ENCODE measurements around the gene KRTAP4-9.

- TF ChIP-seq REST (IDR thresholded peaks at IDR 0.05; ENCODE audit: low read depth), result no peak
- TF ChIP-seq, protein P1, sequence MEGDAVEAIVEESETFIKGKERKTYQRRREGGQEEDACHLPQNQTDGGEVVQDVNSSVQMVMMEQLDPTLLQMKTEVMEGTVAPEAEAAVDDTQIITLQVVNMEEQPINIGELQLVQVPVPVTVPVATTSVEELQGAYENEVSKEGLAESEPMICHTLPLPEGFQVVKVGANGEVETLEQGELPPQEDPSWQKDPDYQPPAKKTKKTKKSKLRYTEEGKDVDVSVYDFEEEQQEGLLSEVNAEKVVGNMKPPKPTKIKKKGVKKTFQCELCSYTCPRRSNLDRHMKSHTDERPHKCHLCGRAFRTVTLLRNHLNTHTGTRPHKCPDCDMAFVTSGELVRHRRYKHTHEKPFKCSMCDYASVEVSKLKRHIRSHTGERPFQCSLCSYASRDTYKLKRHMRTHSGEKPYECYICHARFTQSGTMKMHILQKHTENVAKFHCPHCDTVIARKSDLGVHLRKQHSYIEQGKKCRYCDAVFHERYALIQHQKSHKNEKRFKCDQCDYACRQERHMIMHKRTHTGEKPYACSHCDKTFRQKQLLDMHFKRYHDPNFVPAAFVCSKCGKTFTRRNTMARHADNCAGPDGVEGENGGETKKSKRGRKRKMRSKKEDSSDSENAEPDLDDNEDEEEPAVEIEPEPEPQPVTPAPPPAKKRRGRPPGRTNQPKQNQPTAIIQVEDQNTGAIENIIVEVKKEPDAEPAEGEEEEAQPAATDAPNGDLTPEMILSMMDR (IDR thresholded peaks at IDR 0.05 in 2 of 3, conservative IDR thresholded peaks at IDR 0.05 in 1 of 3; ENCODE audit: borderline replicate concordance in 1 of 3, insufficient read depth in 1 of 3, low read depth in 2 of 3, low read length in 2 of 3), result no peak
- TF ChIP-seq EGR1 (IDR thresholded peaks at IDR 0.05; ENCODE audit: low read depth), result no peak
- TF ChIP-seq, protein P2, sequence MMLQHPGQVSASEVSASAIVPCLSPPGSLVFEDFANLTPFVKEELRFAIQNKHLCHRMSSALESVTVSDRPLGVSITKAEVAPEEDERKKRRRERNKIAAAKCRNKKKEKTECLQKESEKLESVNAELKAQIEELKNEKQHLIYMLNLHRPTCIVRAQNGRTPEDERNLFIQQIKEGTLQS (IDR thresholded peaks at IDR 0.05), result no peak
- no peak for TF ChIP-seq EZH2 (IDR thresholded peaks at IDR 0.05)
- TF ChIP-seq, protein P3, sequence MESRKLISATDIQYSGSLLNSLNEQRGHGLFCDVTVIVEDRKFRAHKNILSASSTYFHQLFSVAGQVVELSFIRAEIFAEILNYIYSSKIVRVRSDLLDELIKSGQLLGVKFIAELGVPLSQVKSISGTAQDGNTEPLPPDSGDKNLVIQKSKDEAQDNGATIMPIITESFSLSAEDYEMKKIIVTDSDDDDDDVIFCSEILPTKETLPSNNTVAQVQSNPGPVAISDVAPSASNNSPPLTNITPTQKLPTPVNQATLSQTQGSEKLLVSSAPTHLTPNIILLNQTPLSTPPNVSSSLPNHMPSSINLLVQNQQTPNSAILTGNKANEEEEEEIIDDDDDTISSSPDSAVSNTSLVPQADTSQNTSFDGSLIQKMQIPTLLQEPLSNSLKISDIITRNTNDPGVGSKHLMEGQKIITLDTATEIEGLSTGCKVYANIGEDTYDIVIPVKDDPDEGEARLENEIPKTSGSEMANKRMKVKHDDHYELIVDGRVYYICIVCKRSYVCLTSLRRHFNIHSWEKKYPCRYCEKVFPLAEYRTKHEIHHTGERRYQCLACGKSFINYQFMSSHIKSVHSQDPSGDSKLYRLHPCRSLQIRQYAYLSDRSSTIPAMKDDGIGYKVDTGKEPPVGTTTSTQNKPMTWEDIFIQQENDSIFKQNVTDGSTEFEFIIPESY (IDR thresholded peaks at IDR 0.05; ENCODE audit: extremely low read depth, insufficient replicate concordance, low read length), result no peak
- no peak for TF ChIP-seq POLR2AphosphoS5 (IDR thresholded peaks at IDR 0.05; ENCODE audit: low read depth, low read length)
Observed at GRCh38 chr17:41145261-41145660, 40.1 kb downstream of the KRTAP4-9 start.
